Fibroblast of skin of scalp (primary cell): ENCODE data around the gene LRRTM3.
A peak's percentile ranks its signal among the peaks of the same experiment; 100 is the strongest.

Source experiments
- DNase-seq: peaks from one replicate; pipeline ENCODE4 v3.0.0-alpha.2; 2013

Gene LRRTM3

DNA sequence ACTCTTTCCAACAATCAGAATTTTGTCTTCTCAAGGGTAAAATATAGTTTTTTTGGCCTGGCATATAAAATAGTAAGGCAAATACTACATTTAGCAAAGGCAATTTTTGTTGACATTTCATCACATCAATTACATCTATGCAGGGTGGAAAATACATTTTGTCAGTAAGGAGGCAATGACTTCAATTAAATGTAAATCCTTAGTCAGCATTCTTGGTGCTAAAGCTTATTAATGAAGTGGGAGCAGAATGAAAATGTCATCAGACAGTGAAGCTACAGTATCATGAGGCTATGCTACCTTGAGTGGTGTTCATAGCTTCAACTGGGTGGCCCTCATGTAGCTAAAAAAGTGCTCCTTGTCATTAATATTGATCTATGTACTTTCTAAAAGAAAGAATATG is 8.9 kb downstream of the LRRTM3 start:
- no peak for DNase-seq

DNA sequence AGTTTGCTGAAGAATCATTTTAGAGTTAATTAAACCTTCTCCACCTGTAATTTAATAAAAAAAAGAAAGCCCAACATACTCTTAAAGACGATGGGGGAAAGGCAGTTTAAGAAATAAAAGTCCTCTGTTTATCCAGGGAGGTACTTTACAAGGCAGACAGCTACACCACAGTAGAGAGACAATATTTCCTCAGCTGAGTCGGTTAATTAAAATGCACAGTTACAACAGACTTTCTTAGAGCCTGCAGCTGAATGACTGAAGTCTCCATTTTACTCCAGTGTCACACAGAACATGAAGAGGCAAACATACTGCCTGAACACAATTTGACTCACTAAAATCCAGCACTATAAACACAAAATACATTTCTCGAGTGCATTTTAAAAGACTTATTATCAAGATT is 15.1 kb downstream of the LRRTM3 start:
- no peak for DNase-seq

DNA sequence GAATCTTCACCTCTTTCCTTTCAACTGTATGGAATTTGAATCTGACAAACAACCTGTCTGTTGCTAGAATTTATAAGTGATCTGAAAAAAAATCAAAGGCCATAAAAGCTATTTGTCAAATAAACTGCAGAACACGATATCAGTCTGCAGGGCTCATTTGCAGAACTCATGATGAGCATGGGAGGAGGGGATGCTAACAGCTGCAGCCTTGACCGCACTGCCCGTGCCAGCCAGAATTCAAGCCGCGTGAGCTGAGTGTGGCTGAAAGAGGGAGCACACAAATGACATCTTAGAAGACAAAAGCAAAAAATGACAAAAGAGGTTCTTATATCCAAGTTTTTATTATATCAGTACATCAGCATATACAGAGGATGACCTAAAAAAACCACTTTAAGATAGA is 15.7 kb downstream of the LRRTM3 start:
- DNase-seq, result no peak

DNA sequence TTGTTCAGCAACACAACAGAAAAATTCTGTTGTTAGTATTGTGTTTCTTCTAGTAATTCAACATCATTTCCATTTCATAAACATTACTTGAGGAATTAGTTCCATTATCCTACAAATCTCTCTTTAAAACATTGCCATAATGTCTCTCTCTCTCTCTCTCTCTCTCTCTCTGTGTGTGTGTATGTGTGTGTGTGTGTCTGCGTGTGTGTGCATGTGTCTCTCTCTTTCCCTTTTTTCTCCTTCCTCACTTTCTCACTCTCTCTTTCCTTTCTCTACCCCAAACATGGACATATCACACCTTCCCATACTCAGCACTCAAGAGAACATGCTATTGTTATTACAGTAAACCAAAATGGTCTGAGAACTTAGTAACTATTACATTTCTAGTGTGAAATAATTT is 16.6 kb downstream of the LRRTM3 start:
- DNase-seq, result no peak

DNA sequence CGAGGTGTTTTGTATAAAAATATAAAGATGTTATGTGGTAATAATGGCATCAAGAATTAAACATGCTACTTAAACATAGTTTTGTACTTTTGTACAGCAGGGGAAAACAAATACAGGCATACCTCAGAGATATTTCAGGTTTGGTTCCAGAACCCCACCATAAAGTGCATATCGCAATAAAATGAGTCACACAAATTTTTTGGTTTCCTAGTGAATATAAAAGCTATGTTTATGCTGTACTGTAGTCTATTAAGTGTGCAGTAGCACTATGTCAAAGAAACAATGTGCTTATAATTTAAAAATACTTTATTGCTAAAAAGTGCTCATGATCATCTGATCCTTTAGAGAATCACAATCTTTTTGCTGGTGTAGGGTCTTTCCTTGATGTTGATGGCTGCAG is 17.8 kb downstream of the LRRTM3 start:
- DNase-seq, result no peak

DNA sequence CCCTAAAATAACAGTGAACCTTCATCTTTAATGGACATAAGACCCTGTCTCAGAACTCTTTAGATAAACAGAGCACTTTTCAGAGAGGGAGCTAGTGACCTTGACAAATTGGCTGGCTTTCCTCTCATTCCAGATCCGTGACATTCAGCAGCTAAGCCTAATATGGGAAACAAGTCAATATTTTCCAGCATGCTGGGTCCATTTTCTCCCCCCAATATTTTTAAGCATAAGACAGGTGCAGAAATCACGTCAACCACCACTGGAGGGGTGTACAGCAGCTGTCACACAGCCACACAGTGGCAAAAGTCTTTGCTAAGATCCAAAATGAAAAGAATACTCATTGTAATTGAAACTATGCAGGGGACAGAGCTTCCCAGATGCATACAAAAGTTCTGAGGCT is 26.1 kb downstream of the LRRTM3 start:
- no peak for DNase-seq

DNA sequence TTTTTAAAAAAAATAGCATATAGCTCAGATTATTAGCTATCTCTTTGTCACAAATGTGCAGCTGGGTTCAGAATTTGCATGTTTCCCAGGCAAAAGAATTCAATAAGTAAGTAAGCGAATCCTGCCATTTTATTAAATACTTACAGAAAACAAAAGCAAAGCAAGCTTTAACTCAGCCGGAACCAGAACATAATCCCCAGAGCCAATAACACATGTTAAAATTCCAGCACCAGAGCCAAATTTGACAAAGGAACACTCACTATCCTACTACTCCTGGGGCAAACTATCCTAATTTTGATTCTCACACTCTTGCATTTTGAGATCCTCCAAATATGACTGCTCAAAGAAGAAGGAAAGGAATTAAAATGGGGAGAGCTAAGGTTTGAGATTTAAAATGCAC is 32.6 kb downstream of the LRRTM3 start:
- DNase-seq, result no peak

DNA sequence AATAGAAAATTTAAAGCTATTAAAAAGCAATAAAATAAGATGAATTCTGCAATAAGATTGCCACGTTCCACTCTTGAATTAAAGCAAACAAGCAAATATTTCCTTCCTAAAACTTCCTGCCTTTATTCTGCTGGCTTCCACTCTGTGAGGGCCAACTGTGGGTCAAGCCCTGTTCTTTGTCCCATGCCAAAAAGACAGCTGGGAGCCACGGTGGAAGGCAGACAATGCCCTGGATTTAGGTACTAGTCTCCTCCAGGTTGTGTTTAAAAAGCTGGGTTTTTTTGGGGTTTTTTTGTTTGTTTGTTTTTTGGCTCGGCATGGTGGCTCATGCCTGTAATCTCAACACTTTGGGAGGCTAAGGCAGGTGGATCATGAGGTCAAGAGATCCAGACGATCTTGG is 39.1 kb downstream of the LRRTM3 start:
- no peak for DNase-seq

DNA sequence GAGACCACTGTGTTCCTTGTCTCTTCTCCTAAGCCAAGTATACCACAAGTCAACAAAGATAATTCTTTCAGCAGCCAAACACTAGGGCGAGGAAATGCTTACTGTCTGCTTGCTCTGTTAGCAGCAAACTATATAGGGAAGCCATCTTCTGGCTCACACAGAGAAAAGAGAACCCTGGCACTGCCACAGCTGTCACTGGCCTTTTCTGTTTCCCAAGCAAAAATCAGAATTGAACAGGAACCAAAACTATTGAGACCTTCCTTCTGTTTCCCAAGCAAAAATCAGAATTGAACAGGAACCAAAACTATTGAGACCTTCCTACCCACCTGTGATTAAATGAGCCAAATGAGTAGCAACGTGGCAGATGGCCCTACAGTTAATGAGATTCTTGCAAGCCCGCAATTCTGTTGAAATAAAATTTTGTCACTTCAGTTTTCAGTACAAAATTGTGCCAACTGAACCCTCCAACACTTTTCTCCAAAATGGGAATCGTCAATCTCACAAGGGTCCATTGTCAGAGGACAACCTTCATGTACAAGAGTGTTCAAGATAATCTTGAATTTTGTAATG is 54.5 kb downstream of the LRRTM3 start:
- DNase-seq, result no peak

DNA sequence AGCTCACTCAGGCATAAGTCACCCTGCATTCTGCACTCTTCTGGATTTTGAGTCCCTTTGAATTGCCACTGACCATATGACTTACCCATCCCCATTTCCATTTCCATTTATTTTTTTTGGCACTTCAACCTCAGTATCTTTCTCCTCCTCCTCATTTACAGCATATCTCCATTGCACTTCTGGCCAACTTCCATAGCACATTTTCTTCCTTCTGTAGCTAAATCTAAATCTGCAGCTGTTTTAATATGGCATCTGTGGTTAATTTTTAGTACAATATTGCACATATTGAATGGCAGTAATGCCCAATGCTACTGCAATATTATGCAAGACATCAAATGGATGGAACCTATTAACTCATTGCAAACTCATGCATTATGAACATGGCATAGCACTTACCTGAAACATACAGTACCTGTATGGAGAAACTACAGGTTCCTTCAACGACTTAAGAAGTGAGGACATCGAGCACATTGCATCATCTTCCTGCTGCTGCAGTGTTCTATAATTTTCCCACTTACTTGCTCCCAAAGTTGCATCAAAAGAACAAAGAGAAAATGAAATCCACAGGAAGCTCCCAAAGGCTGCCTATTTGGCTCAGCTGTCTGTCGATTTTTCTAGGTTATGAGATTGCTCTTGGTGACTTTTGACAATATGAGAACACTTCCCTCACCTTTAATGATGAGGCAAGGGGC is 55.7 kb downstream of the LRRTM3 start:
- DNase-seq, result no peak

DNA sequence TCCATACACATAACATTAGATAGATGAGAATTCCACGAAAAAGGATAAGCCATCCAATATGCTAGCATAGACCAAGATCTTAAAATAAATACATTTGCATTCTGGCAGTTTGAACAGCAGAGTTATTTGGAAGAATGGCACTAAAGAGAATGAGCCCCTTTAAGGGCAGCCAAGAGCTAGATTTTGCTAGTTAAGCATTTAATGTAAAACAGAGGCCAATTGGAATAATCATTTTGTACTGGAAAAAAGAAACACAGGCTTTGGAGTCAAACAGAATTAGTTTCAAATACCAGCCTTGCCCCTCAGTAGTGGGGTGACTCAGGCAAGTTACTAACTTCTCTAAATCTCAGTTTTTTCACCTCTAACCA is 56.2 kb downstream of the LRRTM3 start:
- no peak for DNase-seq

DNA sequence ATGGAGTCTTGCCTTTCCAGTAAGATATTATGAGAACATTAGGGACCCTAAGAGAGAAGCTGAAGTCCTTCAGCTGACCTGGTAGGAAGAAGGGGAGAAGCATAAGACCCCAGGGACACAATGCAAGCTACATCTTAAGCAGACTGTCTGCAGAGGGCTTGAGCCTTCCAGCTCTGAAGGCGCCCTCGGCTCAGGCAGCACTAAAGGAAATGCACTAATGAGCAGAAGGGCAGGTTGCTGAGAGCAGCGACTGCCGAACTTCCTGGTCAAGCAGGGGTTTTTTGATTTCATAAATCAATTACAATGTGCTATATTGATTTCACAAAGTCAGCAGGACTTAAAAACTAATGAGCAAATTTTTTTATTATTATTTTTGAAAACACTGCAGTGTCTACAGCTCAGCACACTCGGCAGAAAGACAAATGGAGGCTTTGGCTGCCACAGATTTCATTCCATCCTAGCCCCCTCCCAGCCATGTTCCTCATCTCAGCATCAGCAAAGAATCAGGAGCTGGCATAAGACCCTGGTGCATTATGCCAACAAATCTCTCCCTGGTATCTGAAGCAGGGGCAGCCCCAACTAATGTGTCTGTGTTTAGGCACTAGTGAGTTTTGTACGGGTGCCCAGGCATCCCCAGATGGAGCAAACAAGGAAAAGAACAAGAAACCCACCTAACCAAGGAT is 57.1 kb downstream of the LRRTM3 start:
- no peak for DNase-seq

DNA sequence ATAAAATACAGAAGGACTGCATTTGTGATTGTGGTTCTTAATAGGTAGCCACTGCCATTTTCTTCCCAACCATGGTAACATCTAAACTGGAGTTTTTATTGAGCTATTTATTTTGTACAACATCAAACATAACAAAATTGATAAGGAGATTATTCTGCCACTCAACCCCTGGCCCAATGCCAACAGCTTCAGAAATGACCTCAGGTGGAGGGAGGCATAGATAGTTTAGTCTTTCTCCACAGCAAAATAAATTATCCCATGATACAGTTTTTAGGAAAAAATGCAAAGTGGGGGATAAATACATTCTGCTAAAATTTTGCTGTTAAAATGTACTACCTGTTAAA is 57.6 kb downstream of the LRRTM3 start:
- DNase-seq, result no peak

DNA sequence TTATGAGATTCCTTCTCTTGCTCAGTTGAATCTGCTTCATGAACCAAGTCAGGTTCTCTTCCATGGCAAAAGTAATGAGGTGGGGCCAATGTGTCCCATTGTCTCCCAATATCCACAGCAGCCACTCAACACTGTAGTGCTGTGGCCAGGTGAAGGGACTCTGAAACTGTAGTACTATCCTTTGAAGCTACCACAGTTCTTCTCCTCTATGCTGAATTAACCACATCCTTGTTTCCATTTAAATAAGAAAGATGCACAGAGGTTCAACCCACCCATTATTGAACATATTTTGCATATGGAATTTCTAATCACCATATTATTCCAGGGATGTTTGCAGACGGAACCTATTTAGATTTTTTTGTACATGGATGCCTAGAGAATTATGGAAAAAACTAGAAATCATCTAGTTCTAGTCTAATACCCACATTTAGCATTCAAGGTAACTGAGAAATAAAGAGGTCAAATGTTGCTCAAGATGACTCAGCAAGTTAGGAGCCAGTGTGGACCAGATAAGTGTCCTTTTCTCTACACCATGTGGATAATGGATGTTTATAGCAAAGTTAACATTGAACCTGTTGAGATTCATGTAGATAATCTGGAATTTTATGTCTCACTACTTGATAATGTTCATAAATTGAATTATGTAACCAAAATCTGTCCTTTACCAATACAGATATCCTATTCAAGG is 64.5 kb downstream of the LRRTM3 start:
- no peak for DNase-seq

DNA sequence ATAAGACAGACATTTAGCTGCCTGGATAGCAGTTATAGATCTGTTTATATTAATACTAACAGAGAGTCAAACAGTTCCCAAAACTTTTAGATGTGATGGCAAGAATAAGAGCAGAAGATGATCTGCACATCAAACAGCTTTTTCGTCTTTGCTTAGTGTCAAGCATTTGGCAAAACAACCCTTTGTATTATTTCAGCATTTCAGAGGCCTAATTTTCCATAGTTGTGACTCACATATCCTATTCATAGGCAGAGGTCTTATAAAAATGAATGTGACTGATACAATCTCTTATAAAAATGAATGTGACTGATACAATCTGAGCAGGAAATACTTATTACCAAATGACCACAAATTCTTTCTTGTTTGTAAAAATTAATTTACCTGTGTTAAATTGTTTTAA is 71.2 kb downstream of the LRRTM3 start:
- no peak for DNase-seq

DNA sequence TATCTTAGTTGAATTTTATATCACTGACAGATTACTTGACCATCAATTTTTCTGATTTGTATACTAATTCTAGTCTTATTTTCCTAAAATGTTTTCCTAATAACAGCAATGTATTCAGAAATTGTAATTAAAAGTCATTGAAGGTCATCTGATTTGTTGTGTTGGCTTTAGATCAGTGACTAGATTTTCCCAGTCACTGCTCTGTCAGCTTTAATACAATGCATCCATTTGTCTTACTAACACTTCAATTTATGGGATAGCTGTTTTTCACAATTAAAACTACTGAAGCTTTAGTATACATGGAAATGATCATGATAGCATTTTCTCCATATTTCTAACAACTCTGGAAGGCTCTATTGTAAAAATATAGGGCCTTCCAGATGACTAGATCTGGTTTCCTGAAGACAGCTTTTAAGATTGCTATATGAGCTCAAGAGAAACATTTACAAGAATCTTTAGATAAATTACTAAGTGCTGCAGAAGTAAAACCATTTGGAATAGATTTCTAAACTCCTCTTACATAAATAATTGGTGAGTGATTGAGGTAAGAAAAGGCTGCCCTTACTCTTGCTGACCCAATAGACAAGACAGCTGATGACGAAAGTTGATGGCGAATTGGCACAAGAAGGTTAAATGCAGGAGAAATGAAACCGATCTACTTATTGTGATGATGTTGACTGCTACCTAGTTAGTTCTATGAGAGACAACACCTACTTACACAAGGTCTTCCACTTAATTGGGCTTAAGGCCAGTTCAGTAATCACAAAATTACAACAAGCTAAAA is 74.1 kb downstream of the LRRTM3 start:
- no peak for DNase-seq

DNA sequence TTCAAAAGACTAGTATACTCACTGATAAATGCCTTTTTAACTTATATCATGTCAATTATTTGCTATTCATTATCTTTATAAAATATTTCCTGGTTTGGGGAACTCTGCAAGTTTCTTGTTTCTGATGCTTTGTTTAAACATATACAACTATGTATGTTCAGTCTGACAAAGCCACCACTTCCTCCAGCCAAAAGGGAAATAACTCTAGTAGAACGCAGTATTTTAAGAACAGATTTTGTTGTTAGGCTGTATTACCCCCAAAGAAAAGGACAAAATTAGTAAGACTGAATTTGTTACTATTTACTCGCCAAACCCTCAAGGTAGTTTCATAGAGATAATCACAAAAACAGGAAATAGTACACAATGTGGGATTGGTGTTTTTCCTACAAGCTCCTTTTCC is 78.9 kb downstream of the LRRTM3 start:
- no peak for DNase-seq

DNA sequence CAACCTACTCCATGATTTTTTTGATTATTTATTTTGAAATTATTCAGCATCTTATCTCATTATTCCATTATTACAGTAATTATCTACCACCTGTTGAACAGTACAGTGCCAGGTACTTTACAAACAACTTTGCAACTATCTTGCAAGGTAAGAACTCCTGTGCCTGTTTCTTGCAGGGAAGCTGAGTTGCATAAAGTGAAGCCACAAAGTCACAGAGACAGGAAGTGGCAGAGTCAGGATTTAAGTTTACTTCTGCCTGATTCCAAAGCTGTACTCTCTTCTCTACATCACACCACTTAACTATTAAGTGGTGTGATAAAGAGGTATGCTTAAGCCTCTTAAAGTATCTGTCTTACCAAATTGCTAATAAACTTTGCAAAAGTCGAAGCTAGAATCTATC is 80.1 kb downstream of the LRRTM3 start:
- no peak for DNase-seq

DNA sequence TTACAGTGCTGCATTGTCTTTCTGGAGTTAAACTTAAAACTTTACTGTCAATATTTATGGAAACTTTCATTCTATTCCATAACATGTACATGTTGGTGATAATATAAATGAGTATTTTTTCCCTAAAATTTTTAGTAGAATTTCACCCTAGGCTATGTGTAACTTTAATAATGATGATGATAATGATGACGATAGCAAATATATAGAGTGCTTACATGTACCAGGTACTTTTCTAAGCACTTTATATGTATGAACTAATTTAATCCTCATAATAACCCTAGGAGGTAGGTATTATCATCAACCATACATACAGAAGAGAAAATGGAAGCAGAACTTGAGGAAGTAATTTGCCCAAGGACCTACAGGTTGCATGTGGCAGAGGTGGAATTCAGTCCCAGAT is 85.6 kb downstream of the LRRTM3 start:
- DNase-seq, result no peak

DNA sequence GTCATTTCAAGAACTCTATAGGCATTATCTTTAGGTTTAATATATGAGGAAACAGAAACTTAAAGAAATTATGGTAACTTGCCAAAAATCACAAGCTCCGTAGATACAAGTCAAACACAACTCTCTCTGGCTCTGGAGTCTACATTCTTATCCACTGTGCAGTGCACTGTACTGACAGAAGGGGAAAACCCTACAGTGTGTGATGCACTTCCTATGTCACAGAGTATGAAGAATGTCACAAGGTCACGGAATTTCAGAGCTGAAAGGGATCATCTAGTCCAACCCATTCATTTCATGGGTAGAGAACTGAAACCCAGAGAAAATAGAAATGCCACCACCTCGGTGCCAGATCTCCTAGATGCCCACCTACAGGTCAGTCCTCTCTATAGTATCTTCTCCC is 86.1 kb downstream of the LRRTM3 start:
- DNase-seq, result peak; percentile 10

DNA sequence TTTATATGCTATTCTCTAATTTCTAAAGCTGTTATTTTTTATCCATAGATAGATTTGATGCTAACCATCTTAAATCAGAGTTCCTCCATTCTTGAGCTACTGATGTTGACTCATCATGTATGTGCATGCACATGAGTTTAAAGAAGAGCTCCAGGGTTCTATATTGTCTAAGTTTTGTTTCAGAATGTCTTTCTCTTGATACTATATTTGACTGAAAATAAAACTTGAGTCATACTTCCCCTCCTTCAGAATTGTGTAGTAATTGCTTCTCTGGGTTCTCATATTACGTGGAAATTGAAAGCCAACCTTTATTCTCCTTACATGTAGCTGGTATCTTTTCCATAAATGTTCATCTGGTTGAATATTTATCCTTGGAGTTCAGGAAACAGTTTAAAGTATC is 89.4 kb downstream of the LRRTM3 start:
- no peak for DNase-seq

DNA sequence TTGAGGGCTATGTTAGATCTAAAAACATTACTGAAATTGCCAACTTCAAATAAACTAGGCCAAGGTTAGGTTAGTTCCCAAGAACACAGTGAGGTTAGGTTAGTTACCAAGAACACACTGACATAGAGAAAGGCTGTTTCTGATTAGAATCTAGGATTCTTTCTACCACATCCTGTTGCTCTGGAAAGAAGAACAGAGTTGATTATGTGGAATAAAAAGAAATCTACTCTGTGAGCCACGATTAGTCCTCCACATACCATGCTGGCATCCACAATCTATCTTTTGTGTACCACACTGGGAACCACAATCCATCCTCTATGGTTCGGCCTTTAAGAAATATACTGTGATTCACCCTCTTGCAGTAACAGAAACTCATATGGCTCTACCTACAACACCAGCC is 91.4 kb downstream of the LRRTM3 start:
- DNase-seq, result no peak

DNA sequence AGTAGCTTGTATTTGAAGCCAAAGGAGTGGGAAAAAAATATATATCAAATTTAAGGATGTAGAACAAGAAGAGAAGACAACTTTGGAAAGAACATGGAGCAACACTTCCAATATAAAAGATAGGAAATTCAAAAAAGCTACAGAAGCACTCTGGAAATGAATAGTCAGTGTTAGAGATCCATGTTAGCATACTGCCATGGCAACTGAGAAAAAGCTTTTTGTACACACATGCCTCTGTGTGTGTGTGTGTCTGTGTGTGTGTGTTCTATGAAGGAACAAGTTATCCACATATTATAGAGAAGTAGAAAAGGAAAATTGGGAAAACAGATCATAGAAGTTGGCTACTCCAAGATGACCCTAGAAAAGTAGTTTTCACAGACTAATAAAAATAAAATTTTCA is 96.3 kb downstream of the LRRTM3 start:
- DNase-seq, result no peak
